CD8-positive, alpha-beta memory T cell (primary cell): ENCODE measurements around the gene MDN1. TPM values are rescaled to one million over a fixed set of nuclear protein-coding genes. Genes with fewer than 3 reads are reported as not detected.

Source experiments
- CTCF ChIA-PET: fragments of 350-600 bp; sonication (Branson Sonifier 250); formaldehyde crosslinking; loops from one replicate; lab custom pipeline; 2021; ENCODE audit warnings: antibody characterized with exemption; lab: Charles Lee
- POLR2A ChIA-PET: fragments of 350-600 bp; sonication (Branson Sonifier 250); formaldehyde crosslinking; loops from one replicate; lab custom pipeline; 2021; ENCODE audit warnings: antibody characterized with exemption; lab: Charles Lee
- DNase-seq, 5 donors: peaks; one replicate each; pipeline versions ENCODE4 v3.0.0 to v3.0.0-alpha.2; 2020 to 2022; ENCODE audit warnings: mixed read lengths in 1 of 5
- H3K27ac ChIP-seq: one replicate; pipeline ENCODE4 v1.7.0; 2013; ENCODE audit warnings: low read depth, mild to moderate bottlenecking, low read length, moderate library complexity
- H3K27me3 ChIP-seq: 2 replicates; pipeline ENCODE4 v1.7.0; 2013; ENCODE audit warnings: low read length, mild to moderate bottlenecking; ENCODE audit not compliant: insufficient read depth, poor library complexity, severe bottlenecking
- H3K36me3 ChIP-seq: 2 replicates; pipeline ENCODE4 v1.7.0; 2013; ENCODE audit warnings: mild to moderate bottlenecking, low read length, moderate library complexity; ENCODE audit not compliant: insufficient read depth
- H3K4me1 ChIP-seq: 2 replicates; pipeline ENCODE4 v1.7.0; 2013; ENCODE audit warnings: mild to moderate bottlenecking, low read length, moderate library complexity; ENCODE audit not compliant: insufficient read depth
- H3K4me3 ChIP-seq: 2 replicates; pipeline ENCODE4 v1.7.0; 2013; ENCODE audit warnings: mild to moderate bottlenecking, low read length
- H3K9me3 ChIP-seq: 2 replicates; pipeline ENCODE4 v1.7.0; 2013; ENCODE audit warnings: mild to moderate bottlenecking, low read length
- H3K27ac Mint-ChIP-seq, 8 donors: one replicate each; pipeline ENCODE4 v1.8.0; 2020 to 2021; ENCODE audit warnings: mixed read lengths in 8 of 8, mild to moderate bottlenecking in 6 of 8, inconsistent platforms in 3 of 8, moderate library complexity in 3 of 8
- H3K27me3 Mint-ChIP-seq, 2 donors: one replicate each; pipeline ENCODE4 v1.8.0; 2020 to 2021; ENCODE audit warnings: mixed read lengths in 2 of 2, mild to moderate bottlenecking in 1 of 2, moderate library complexity in 1 of 2
- H3K36me3 Mint-ChIP-seq, 3 donors: one replicate each; pipeline ENCODE4 v1.8.0; 2020 to 2021; ENCODE audit warnings: mixed read lengths in 3 of 3, inconsistent platforms in 1 of 3, mild to moderate bottlenecking in 1 of 3
- H3K4me1 Mint-ChIP-seq, 3 donors: one replicate each; pipeline ENCODE4 v1.8.0; 2020 to 2021; ENCODE audit warnings: mixed read lengths in 3 of 3, inconsistent platforms in 1 of 3, mild to moderate bottlenecking in 1 of 3
- H3K4me3 Mint-ChIP-seq, 7 donors: one replicate each; pipeline ENCODE4 v1.8.0; 2020 to 2021; ENCODE audit warnings: mixed read lengths in 7 of 7, mild to moderate bottlenecking in 6 of 7, moderate library complexity in 4 of 7, inconsistent platforms in 2 of 7
- H3K9me3 Mint-ChIP-seq, 5 donors: one replicate each; pipeline ENCODE4 v1.8.0; 2020 to 2022; ENCODE audit warnings: mixed read lengths in 5 of 5, mild to moderate bottlenecking in 3 of 5, moderate library complexity in 2 of 5, inconsistent platforms in 1 of 5
- polyA plus RNA-seq: library from polyadenylated mRNA; unstranded; fragments of 300-500 nt; fragmentation: Illumina TruSeq; gene quantifications from one replicate; pipeline ENCODE4 v1.2.3, GENCODE V29; 2021
- total RNA-seq, 2 experiments: library from RNA; stranded (reverse); gene quantifications; one replicate each; pipeline ENCODE4 v1.2.3, GENCODE V29; 2021

MDN1 gene
- total and polyA plus RNA-seq, 3 experiments from 2014 or later = 8.6 to 63.6 (median 63.3) TPM

GRCh38 chr6:89675949-89676748 lies 143.4 kb downstream of the MDN1 start:
- Mint-ChIP-seq H3K4me3 (no peak overlapping the region), H3K27me3 (no peaks in the 10 kb centered on the region), H3K27ac (peak overlapping the region in 1 of 8 donors; percentile 52), H3K9me3 (no peaks in the 10 kb centered on the region), H3K4me1 (no peaks in the 10 kb centered on the region), H3K36me3 (peaks cover 25 to 92% (median 36%) of the 10 kb centered on the region in 3 donors)
- no peaks in the 10 kb centered on the region for H3K4me1 ChIP-seq
- H3K4me3 ChIP-seq = no peak overlapping the region
- CTCF ChIA-PET = interaction anchor here (1.7 kb wide), 1 partner anchor 15 kb away, joined by 3 read pairs; no protein-coding TSS in a partner anchor
- POLR2A ChIA-PET = no interaction called here
- H3K9me3 ChIP-seq = no peaks in the 10 kb centered on the region
- no peak overlapping the region for H3K27ac ChIP-seq
- DNase-seq = no peak
- H3K27me3 ChIP-seq = no peaks in the 10 kb centered on the region
- H3K36me3 ChIP-seq = peaks cover 80% of the 10 kb centered on the region

- peak overlapping the region in 2 of 8 donors; percentile 21 to 64 for H3K27ac Mint-ChIP-seq
- Histone ChIP-seq H3K27me3 (no peaks in the 10 kb centered on the region), H3K9me3 (no peaks in the 10 kb centered on the region), H3K27ac (no peak overlapping the region), H3K36me3 (peaks cover 45% of the 10 kb centered on the region), H3K4me1 (no peaks in the 10 kb centered on the region), H3K4me3 (no peak overlapping the region)
- no peaks in the 10 kb centered on the region for H3K4me1 Mint-ChIP-seq
- no peaks in the 10 kb centered on the region for H3K9me3 Mint-ChIP-seq
- POLR2A ChIA-PET = no interaction called here
- H3K4me3 Mint-ChIP-seq = no peak overlapping the region
- no peaks in the 10 kb centered on the region for H3K27me3 Mint-ChIP-seq
- CTCF ChIA-PET = no interaction called here
- peaks cover 16 to 93% (median 35%) of the 10 kb centered on the region in 3 donors for H3K36me3 Mint-ChIP-seq
- no peak for DNase-seq
Observed at GRCh38 chr6:89670935-89671565, 148.5 kb downstream of the MDN1 start.

GRCh38 chr6:89669002-89669401 lies 150.6 kb downstream of the MDN1 start:
- Histone ChIP-seq H3K27me3 (no peaks in the 10 kb centered on the region), H3K9me3 (no peaks in the 10 kb centered on the region), H3K4me3 (no peak overlapping the region), H3K27ac (no peak overlapping the region), H3K36me3 (peaks cover 27% of the 10 kb centered on the region), H3K4me1 (no peaks in the 10 kb centered on the region)
- Mint-ChIP-seq H3K9me3 (no peaks in the 10 kb centered on the region), H3K36me3 (peaks cover 7 to 88% (median 26%) of the 10 kb centered on the region in 3 donors), H3K4me3 (no peak overlapping the region), H3K4me1 (no peaks in the 10 kb centered on the region), H3K27me3 (no peaks in the 10 kb centered on the region), H3K27ac (no peak overlapping the region)
- CTCF ChIA-PET = interaction anchor here (0.8 kb wide), 1 partner anchor 297 kb away, joined by 3 read pairs; no protein-coding TSS in a partner anchor
- DNase-seq = no peak
- POLR2A ChIA-PET = interaction anchor here (0.7 kb wide), 1 partner anchor 706 kb away, joined by 3 read pairs; no protein-coding TSS in a partner anchor

- Histone ChIP-seq H3K36me3 (peaks cover 27% of the 10 kb centered on the region), H3K27me3 (no peaks in the 10 kb centered on the region), H3K27ac (no peak overlapping the region), H3K4me1 (no peaks in the 10 kb centered on the region), H3K4me3 (no peak overlapping the region), H3K9me3 (no peaks in the 10 kb centered on the region)
- Mint-ChIP-seq H3K9me3 (no peaks in the 10 kb centered on the region), H3K36me3 (peaks cover 7 to 89% (median 24%) of the 10 kb centered on the region in 3 donors), H3K4me1 (no peaks in the 10 kb centered on the region), H3K4me3 (no peak overlapping the region), H3K27ac (peak overlapping the region in 3 of 8 donors; percentile 11 to 86 (median 16)), H3K27me3 (no peaks in the 10 kb centered on the region)
- ChIA-PET CTCF (no interaction called here), POLR2A (no interaction called here)
- no peak for DNase-seq
Observed at GRCh38 chr6:89667872-89668556, 151.6 kb downstream of the MDN1 start.

GRCh38 chr6:89662659-89663223 lies 156.9 kb downstream of the MDN1 start:
- H3K27me3 Mint-ChIP-seq = no peaks in the 10 kb centered on the region
- H3K36me3 Mint-ChIP-seq = peaks cover 13 to 83% (median 27%) of the 10 kb centered on the region in 3 donors
- peaks cover 40% of the 10 kb centered on the region for H3K36me3 ChIP-seq
- H3K27ac ChIP-seq = no peak overlapping the region
- H3K27me3 ChIP-seq = no peaks in the 10 kb centered on the region
- H3K4me1 Mint-ChIP-seq = no peaks in the 10 kb centered on the region
- ChIA-PET CTCF (interaction anchor here (2.0 kb wide), 1 partner anchor 230 kb away, joined by 4 read pairs; no protein-coding TSS in a partner anchor), POLR2A (no interaction called here)
- no peak overlapping the region for H3K4me3 ChIP-seq
- no peak for DNase-seq
- no peaks in the 10 kb centered on the region for H3K4me1 ChIP-seq
- no peaks in the 10 kb centered on the region for H3K9me3 ChIP-seq
- peak overlapping the region in 3 of 8 donors; percentile 7 to 81 (median 40) for H3K27ac Mint-ChIP-seq
- H3K9me3 Mint-ChIP-seq = no peaks in the 10 kb centered on the region
- H3K4me3 Mint-ChIP-seq = peak overlapping the region in 1 of 7 donors; percentile 19

GRCh38 chr6:89661559-89661958 lies 158.0 kb downstream of the MDN1 start:
- H3K4me3 ChIP-seq = no peak overlapping the region
- no peaks in the 10 kb centered on the region for H3K9me3 ChIP-seq
- Mint-ChIP-seq H3K27ac (no peak overlapping the region), H3K27me3 (no peaks in the 10 kb centered on the region), H3K36me3 (peaks cover 13 to 84% (median 31%) of the 10 kb centered on the region in 3 donors), H3K9me3 (no peaks in the 10 kb centered on the region), H3K4me3 (no peak overlapping the region), H3K4me1 (no peaks in the 10 kb centered on the region)
- ChIA-PET CTCF (interaction anchor here (1.4 to 2.0 kb wide), 2 partner anchors 10 to 229 kb away, joined by 3 to 4 read pairs; no protein-coding TSS in a partner anchor), POLR2A (no interaction called here)
- H3K36me3 ChIP-seq = peaks cover 46% of the 10 kb centered on the region
- no peak overlapping the region for H3K27ac ChIP-seq
- no peaks in the 10 kb centered on the region for H3K27me3 ChIP-seq
- H3K4me1 ChIP-seq = no peaks in the 10 kb centered on the region
- no peak for DNase-seq

- no peaks in the 10 kb centered on the region for H3K27me3 ChIP-seq
- no peak overlapping the region for H3K4me3 ChIP-seq
- no peaks in the 10 kb centered on the region for H3K4me1 ChIP-seq
- H3K36me3 Mint-ChIP-seq = peaks cover 13 to 84% (median 31%) of the 10 kb centered on the region in 3 donors
- peaks cover 44% of the 10 kb centered on the region for H3K36me3 ChIP-seq
- H3K9me3 ChIP-seq = no peaks in the 10 kb centered on the region
- CTCF ChIA-PET = interaction anchor here (1.4 to 2.0 kb wide), 2 partner anchors 9 to 229 kb away, joined by 3 to 4 read pairs; no protein-coding TSS in a partner anchor
- H3K4me1 Mint-ChIP-seq = no peaks in the 10 kb centered on the region
- H3K27ac ChIP-seq = no peak overlapping the region
- H3K4me3 Mint-ChIP-seq = no peak overlapping the region
- POLR2A ChIA-PET = no interaction called here
- no peaks in the 10 kb centered on the region for H3K27me3 Mint-ChIP-seq
- H3K27ac Mint-ChIP-seq = no peak overlapping the region
- H3K9me3 Mint-ChIP-seq = no peaks in the 10 kb centered on the region
- no peak for DNase-seq
Observed at GRCh38 chr6:89660981-89661380, 158.6 kb downstream of the MDN1 start.
